ENCODE results near the gene C6orf118. TPM values are rescaled to one million over a fixed set of nuclear protein-coding genes. Genes with fewer than 3 reads are reported as not detected.

C6orf118 gene
- total RNA-seq, 2 donors from 2014 or later, result 0.57 TPM; not detected in 1

DNA sequence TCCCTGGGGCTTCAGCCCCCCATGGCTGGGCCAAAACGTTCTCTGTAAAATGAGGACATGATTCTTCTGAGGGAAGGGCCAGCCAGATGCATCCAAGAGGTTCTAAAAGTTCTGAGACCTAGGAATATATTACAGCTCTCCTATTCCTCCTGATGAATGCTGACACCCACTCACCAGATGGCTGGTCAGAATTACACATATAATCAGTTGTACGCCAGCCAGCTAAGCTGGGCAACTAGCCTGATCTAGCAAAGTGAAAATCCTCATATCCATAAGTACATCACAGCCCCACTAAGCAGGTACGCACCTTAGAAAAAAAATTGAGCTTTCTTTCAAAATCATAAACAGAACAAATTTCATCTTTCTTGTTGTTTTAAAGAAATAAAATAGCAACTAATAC lies 34.8 kb downstream of the C6orf118 start:
- Histone ChIP-seq H3K4me3 (no peak overlapping the region), H3K27ac (no peak overlapping the region), H3K9me3 (no peaks in the 10 kb centered on the region), H3K27me3 (replicated peaks; ENCODE audit: insufficient read depth) (no peaks in the 10 kb centered on the region), H3K4me1 (replicated peaks) (no peaks in the 10 kb centered on the region), H3K36me3 (no peaks in the 10 kb centered on the region)
- intact Hi-C loops (cut with DNase I), result no loop called here
- 78% methylated on average over 3 of the region's 3 CpGs for WGBS
- TF ChIP-seq POLR2A (IDR thresholded peaks at IDR 0.05) (no peak), POLR2AphosphoS5 (IDR thresholded peaks at IDR 0.05) (no peak)
- TF ChIP-seq, protein P1, sequence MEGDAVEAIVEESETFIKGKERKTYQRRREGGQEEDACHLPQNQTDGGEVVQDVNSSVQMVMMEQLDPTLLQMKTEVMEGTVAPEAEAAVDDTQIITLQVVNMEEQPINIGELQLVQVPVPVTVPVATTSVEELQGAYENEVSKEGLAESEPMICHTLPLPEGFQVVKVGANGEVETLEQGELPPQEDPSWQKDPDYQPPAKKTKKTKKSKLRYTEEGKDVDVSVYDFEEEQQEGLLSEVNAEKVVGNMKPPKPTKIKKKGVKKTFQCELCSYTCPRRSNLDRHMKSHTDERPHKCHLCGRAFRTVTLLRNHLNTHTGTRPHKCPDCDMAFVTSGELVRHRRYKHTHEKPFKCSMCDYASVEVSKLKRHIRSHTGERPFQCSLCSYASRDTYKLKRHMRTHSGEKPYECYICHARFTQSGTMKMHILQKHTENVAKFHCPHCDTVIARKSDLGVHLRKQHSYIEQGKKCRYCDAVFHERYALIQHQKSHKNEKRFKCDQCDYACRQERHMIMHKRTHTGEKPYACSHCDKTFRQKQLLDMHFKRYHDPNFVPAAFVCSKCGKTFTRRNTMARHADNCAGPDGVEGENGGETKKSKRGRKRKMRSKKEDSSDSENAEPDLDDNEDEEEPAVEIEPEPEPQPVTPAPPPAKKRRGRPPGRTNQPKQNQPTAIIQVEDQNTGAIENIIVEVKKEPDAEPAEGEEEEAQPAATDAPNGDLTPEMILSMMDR (IDR thresholded peaks at IDR 0.05), result no peak
- no peak for DNase-seq (ENCODE audit: low spot score)

DNA sequence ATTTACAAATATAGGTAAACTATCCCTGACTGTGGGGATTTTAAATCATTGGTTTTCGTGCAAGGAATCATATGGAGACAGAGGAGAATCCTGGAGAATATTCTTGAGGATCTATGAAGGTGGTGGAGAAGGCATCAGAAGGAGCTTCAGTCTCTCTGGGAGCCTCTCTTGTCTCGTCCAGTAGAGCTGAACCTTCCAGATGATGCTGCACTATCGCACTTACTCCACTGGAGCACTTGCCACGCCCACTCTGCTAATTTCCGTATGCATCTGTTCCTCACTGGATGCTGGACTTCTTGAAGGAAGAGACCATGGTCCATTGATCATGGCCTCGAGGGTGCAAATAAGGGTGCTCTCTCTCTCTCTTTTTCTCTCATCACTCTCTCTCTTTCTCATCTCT lies 36.8 kb downstream of the C6orf118 start:
- intact Hi-C loops (cut with DNase I), result no loop called here
- TF ChIP-seq, protein P1 (IDR thresholded peaks at IDR 0.05), result no peak
- no peak for TF ChIP-seq POLR2A (IDR thresholded peaks at IDR 0.05)
- no peak for TF ChIP-seq POLR2AphosphoS5 (IDR thresholded peaks at IDR 0.05)
- no peaks in the 10 kb centered on the region for H3K4me1 ChIP-seq (replicated peaks)
- H3K4me3 ChIP-seq, result no peak overlapping the region
- DNase-seq (ENCODE audit: low spot score), result no peak
- H3K36me3 ChIP-seq, result no peaks in the 10 kb centered on the region
- H3K9me3 ChIP-seq, result no peaks in the 10 kb centered on the region
- H3K27me3 ChIP-seq (replicated peaks; ENCODE audit: insufficient read depth), result no peaks in the 10 kb centered on the region
- WGBS, result 80% methylated on average over 6 of the region's 6 CpGs
- no peak overlapping the region for H3K27ac ChIP-seq

DNA sequence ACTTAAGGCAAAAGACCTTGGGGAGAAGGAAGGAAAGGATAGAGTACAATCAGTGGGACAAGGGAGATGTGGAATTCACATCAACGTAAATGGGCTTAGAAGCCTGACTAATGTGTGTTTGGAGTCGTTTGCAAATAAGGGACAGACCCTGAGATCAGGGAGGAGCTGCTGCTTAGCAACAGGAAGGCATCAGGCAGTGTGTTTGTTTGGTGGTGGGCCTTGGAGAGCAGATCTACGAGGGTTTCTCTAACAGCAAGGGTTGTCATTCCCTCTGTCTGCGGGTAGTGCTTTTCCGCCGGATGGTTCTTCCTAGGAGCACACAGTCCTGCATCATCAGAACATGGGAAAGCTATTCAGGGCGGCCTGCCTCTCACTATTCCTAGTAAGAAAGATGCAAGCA lies 40.4 kb downstream of the C6orf118 start:
- no peak overlapping the region for H3K4me3 ChIP-seq
- H3K4me1 ChIP-seq (replicated peaks), result no peaks in the 10 kb centered on the region
- H3K27ac ChIP-seq, result no peak overlapping the region
- WGBS, result 58% methylated on average over 7 of the region's 7 CpGs
- no peak for DNase-seq (ENCODE audit: low spot score)
- no peaks in the 10 kb centered on the region for H3K36me3 ChIP-seq
- H3K27me3 ChIP-seq (replicated peaks; ENCODE audit: insufficient read depth), result no peaks in the 10 kb centered on the region
- no peaks in the 10 kb centered on the region for H3K9me3 ChIP-seq
- intact Hi-C loops (cut with DNase I), result no loop called here
- TF ChIP-seq, protein P1 (IDR thresholded peaks at IDR 0.05), result no peak
- TF ChIP-seq POLR2AphosphoS5 (IDR thresholded peaks at IDR 0.05), result no peak
- no peak for TF ChIP-seq POLR2A (IDR thresholded peaks at IDR 0.05)

DNA sequence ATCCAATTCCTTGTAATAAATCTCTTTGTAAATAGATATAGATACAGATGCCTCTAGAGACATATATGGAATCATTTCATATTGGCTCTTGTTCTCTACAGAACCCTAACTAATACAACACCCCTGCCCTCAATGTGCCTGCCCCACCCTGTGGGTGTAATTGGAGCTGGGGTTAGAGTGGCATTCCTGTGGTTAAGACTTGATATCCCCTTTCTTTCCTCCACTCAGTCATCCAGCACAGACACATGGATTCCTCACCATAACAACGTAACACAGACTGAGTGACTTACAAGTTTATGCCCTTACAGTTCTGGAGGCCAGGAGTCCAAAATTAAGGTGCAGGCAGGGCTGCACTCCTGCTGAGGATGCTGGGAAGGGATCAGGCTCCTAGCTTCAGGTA lies 42.8 kb downstream of the C6orf118 start:
- Histone ChIP-seq H3K4me1 (replicated peaks) (no peaks in the 10 kb centered on the region), H3K9me3 (no peaks in the 10 kb centered on the region), H3K27ac (no peak overlapping the region), H3K4me3 (no peak overlapping the region), H3K27me3 (replicated peaks; ENCODE audit: insufficient read depth) (no peaks in the 10 kb centered on the region), H3K36me3 (no peaks in the 10 kb centered on the region)
- 69% methylated on average over 1 of the region's 1 CpG for WGBS
- intact Hi-C loops (cut with DNase I), result no loop called here
- DNase-seq (ENCODE audit: low spot score), result no peak
- TF ChIP-seq POLR2A (IDR thresholded peaks at IDR 0.05) (no peak), POLR2AphosphoS5 (IDR thresholded peaks at IDR 0.05) (no peak)
- TF ChIP-seq, protein P1 (IDR thresholded peaks at IDR 0.05), result no peak

DNA sequence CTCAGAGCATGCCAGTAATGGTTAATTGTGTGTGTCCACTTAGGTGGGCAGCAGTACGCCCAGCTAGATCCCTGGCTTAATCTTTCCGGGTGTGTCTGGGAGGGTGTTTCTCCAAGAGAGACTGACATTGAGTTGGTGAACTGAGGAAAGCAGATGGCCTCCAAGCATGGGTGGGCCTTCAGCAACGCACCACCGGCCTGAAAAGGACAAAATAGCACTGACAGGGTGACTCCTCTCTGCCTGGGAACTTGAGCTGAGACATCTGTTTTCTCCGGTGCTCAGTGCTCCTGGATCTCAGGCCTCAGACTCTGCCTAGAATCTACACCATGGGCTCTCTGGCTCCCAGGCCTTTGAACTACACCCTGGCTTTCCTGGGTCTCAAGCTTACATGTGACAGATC lies 43.2 kb downstream of the C6orf118 start:
- H3K4me3 ChIP-seq, result no peak overlapping the region
- H3K36me3 ChIP-seq, result no peaks in the 10 kb centered on the region
- no peaks in the 10 kb centered on the region for H3K9me3 ChIP-seq
- H3K4me1 ChIP-seq (replicated peaks), result no peaks in the 10 kb centered on the region
- WGBS, result 72% methylated on average over 5 of the region's 5 CpGs
- no peak for DNase-seq (ENCODE audit: low spot score)
- intact Hi-C loops (cut with DNase I), result no loop called here
- no peak overlapping the region for H3K27ac ChIP-seq
- no peaks in the 10 kb centered on the region for H3K27me3 ChIP-seq (replicated peaks; ENCODE audit: insufficient read depth)
- TF ChIP-seq POLR2A (IDR thresholded peaks at IDR 0.05), result no peak
- TF ChIP-seq POLR2AphosphoS5 (IDR thresholded peaks at IDR 0.05), result no peak
- TF ChIP-seq, protein P1 (IDR thresholded peaks at IDR 0.05), result no peak

All from prostate gland (tissue), 2 donors.